ENCODE results near the gene C4orf50. TPM values are rescaled to one million over a fixed set of nuclear protein-coding genes. Genes with fewer than 3 reads are reported as not detected.

The C4orf50 gene
- total RNA-seq, 1 experiment from 2014 or later = 0.17 TPM

GRCh38 chr4:5963611-5964010 is 54.6 kb downstream of the C4orf50 start:
- no peak overlapping the region for H2BK15ac ChIP-seq (ENCODE audit: low read depth, low read length)
- H3K27ac Mint-ChIP-seq = no peak overlapping the region
- H4K5ac ChIP-seq (ENCODE audit: insufficient read length, low read depth, low read length) = no peak overlapping the region
- TF ChIP-seq, protein P1, sequence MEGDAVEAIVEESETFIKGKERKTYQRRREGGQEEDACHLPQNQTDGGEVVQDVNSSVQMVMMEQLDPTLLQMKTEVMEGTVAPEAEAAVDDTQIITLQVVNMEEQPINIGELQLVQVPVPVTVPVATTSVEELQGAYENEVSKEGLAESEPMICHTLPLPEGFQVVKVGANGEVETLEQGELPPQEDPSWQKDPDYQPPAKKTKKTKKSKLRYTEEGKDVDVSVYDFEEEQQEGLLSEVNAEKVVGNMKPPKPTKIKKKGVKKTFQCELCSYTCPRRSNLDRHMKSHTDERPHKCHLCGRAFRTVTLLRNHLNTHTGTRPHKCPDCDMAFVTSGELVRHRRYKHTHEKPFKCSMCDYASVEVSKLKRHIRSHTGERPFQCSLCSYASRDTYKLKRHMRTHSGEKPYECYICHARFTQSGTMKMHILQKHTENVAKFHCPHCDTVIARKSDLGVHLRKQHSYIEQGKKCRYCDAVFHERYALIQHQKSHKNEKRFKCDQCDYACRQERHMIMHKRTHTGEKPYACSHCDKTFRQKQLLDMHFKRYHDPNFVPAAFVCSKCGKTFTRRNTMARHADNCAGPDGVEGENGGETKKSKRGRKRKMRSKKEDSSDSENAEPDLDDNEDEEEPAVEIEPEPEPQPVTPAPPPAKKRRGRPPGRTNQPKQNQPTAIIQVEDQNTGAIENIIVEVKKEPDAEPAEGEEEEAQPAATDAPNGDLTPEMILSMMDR (conservative IDR thresholded peaks at IDR 0.05) = peak; percentile 27; the same call in 2 of the 3 replicates
- no peaks in the 10 kb centered on the region for H3K79me2 ChIP-seq (ENCODE audit: insufficient read depth, low read length)
- no peak overlapping the region for H3K56ac ChIP-seq (ENCODE audit: insufficient read length, low read depth, low read length)
- no peak overlapping the region for H3K18ac ChIP-seq (ENCODE audit: insufficient read length, low read depth, low read length)
- H3K9me3 Mint-ChIP-seq = no peaks in the 10 kb centered on the region
- no CpG with 5 or more reads among the region's 2 CpGs for WGBS (ENCODE audit: extremely low coverage, insufficient read length, low lambda C conversion rate)
- no peak overlapping the region for H2BK5ac ChIP-seq (ENCODE audit: insufficient read length, low read length)
- no peaks in the 10 kb centered on the region for H4K20me1 ChIP-seq (ENCODE audit: control insufficient read depth, insufficient read depth, insufficient read length)
- H3K4me2 ChIP-seq (ENCODE audit: insufficient read depth, insufficient read length, low read length) = no peak overlapping the region
- peaks cover 5 to 11% of the 10 kb centered on the region in 2 experiments for H3K4me1 Mint-ChIP-seq
- no peak overlapping the region for H3K14ac ChIP-seq (ENCODE audit: insufficient read depth, low read length)
- H3K36me3 Mint-ChIP-seq (ENCODE audit: insufficient read depth in 1 of 3, low read depth in 3 of 3) = no peaks in the 10 kb centered on the region
- no peak overlapping the region for H3K9ac ChIP-seq (ENCODE audit: extremely low read depth, insufficient read length, low read length)
- H3K27me3 Mint-ChIP-seq (ENCODE audit: low read depth) = peaks cover 40% of the 10 kb centered on the region
- H2BK20ac ChIP-seq (ENCODE audit: low read depth, low read length, poor library complexity, severe bottlenecking) = no peak overlapping the region
- H3K23me2 ChIP-seq (ENCODE audit: insufficient read length, low read depth, low read length, poor library complexity, severe bottlenecking) = no peaks in the 10 kb centered on the region
- no peak overlapping the region for H4K91ac ChIP-seq (ENCODE audit: insufficient read length, low read depth, low read length)
- no peaks in the 10 kb centered on the region for H3K27me3 ChIP-seq (ENCODE audit: insufficient read depth, low read length)
- no peaks in the 10 kb centered on the region for H3K9me3 ChIP-seq (ENCODE audit: control insufficient read depth, low read depth, low read length)
- no peak overlapping the region for H3K4me3 Mint-ChIP-seq
- H3K27ac ChIP-seq (ENCODE audit: insufficient read length, low read depth, low read length) = no peak overlapping the region
- H2BK12ac ChIP-seq (ENCODE audit: insufficient read length, low read depth, low read length) = no peak overlapping the region
- no peaks in the 10 kb centered on the region for H3K4me1 ChIP-seq (ENCODE audit: insufficient read depth, low read length)
- H2AK5ac ChIP-seq (ENCODE audit: insufficient read length, low read length) = no peak overlapping the region
- DNase-seq = no peak
- no peak overlapping the region for H3K4ac ChIP-seq (ENCODE audit: low read depth, low read length)
- H3K79me1 ChIP-seq (ENCODE audit: insufficient read depth, low read depth, low read length, poor library complexity, severe bottlenecking) = no peaks in the 10 kb centered on the region
- no peak overlapping the region for H3T11ph ChIP-seq (ENCODE audit: low read length)
- H2BK120ac ChIP-seq (ENCODE audit: low read depth, low read length, poor library complexity, severe bottlenecking) = no peak overlapping the region
- no peak overlapping the region for H3K23ac ChIP-seq (ENCODE audit: insufficient read length, low read depth, low read length)
- H4K8ac ChIP-seq (replicated peaks; ENCODE audit: insufficient read length, low read depth, low read length) = no peak overlapping the region
- no peak overlapping the region for H2AFZ ChIP-seq (ENCODE audit: low read length)

Measured in H9 (cell line).